HG03457 (cell line): ENCODE results near the gene ZNF837.

Experiments
- ATAC-seq: cut with Tn5 transposase; IDR thresholded peaks from one replicate; pipeline ENCODE4 v1.9.1; 2021; ENCODE audit warnings: moderate number of reproducible peaks; ENCODE audit not compliant: unreplicated experiment

The ZNF837 gene

GRCh38 chr19:58372311-58373133 lies 8.3 kb downstream of the ZNF837 start:
- ATAC-seq = no peak

GRCh38 chr19:58368561-58369360 lies 12.1 kb downstream of the ZNF837 start:
- no peak for ATAC-seq

- no peak for ATAC-seq
Observed at GRCh38 chr19:58367698-58368454, 13.0 kb downstream of the ZNF837 start.

GRCh38 chr19:58366585-58367430 lies 14.0 kb downstream of the ZNF837 start:
- ATAC-seq = no peak

- no peak for ATAC-seq
Observed at GRCh38 chr19:58364146-58364545, 16.7 kb downstream of the ZNF837 start.

GRCh38 chr19:58362272-58362994 lies 18.4 kb downstream of the ZNF837 start, which contains the start of gene ZNF497:
ZNF497 (minus strand) TSS chr19:58362751; CDS start chr19:58357635, 5,116 bp downstream.
- peak; percentile 81 for ATAC-seq

GRCh38 chr19:58361900-58362271 lies 18.9 kb downstream of the ZNF837 start:
- no peak for ATAC-seq

GRCh38 chr19:58357481-58358145 lies 23.2 kb downstream of the ZNF837 start:
- ATAC-seq = no peak

- no peak for ATAC-seq
Observed at GRCh38 chr19:58356766-58357480, 23.9 kb downstream of the ZNF837 start.

GRCh38 chr19:58355908-58356765 lies 24.7 kb downstream of the ZNF837 start:
- no peak for ATAC-seq

GRCh38 chr19:58355215-58355796 lies 25.5 kb downstream of the ZNF837 start:
- ATAC-seq = no peak

- no peak for ATAC-seq
Observed at GRCh38 chr19:58354478-58355030, 26.3 kb downstream of the ZNF837 start.

- ATAC-seq = no peak
Observed at GRCh38 chr19:58353717-58354477, 26.9 kb downstream of the ZNF837 start.

GRCh38 chr19:58352760-58353671 lies 27.8 kb downstream of the ZNF837 start, which contains the start of gene A1BG:
A1BG (minus strand) TSS chr19:58353492; CDS start chr19:58353437, 55 bp downstream.
- ATAC-seq = no peak
